OCI-LY1 (cell line): Measurements from ENCODE around the gene EPB41L1.

ENCODE experiments used
- CTCF ChIP-seq: fragments of 200-600 bp; sonication (generic), shearing (Covaris generic); IDR thresholded peaks from 2 replicates; pipeline ENCODE4 v1.5.1; 2017; ENCODE audit warnings: mild to moderate bottlenecking, antibody characterized with exemption, low read length, moderate library complexity, mixed read lengths
- EZH2 ChIP-seq: fragments of 200-600 bp; sonication (generic), shearing (Covaris generic); IDR thresholded peaks from 2 replicates; pipeline ENCODE4 v1.8.0; 2017; ENCODE audit warnings: borderline replicate concordance, mixed run types, mild to moderate bottlenecking, antibody characterized with exemption, low read length, moderate library complexity, mixed read lengths

GRCh38 chr20:36128463-36129159, 25.9 kb upstream of the EPB41L1 start:
- TF ChIP-seq EZH2 (no peak), CTCF (no peak)
